Mesendoderm (in vitro differentiated cells): ENCODE results near the gene MTO1.
"Not testable (repeated sequence)": the region's sequence is repeated elsewhere in the genome, so short reads cannot be mapped to it uniquely, and the experiment has no call there.

ENCODE experiments used
- DNase-seq: peaks from one replicate; pipeline ENCODE4 v3.0.0; 2013
- H2AK5ac ChIP-seq: 2 replicates; pipeline ENCODE4 v1.6.1; 2013; ENCODE audit warnings: low read length, inconsistent platforms
- H2BK120ac ChIP-seq: 2 replicates; pipeline ENCODE4 v1.6.1; 2013; ENCODE audit warnings: low read depth, mild to moderate bottlenecking, low read length, moderate library complexity, mixed read lengths
- H2BK15ac ChIP-seq: replicated peaks from 2 replicates; pipeline ENCODE4 v1.6.1; 2013; ENCODE audit warnings: low read depth, mild to moderate bottlenecking, moderate library complexity
- H2BK5ac ChIP-seq: 2 replicates; pipeline ENCODE4 v1.6.1; 2013; ENCODE audit warnings: low read length, inconsistent platforms
- H3K18ac ChIP-seq: 2 replicates; pipeline ENCODE4 v1.6.1; 2013; ENCODE audit warnings: mild to moderate bottlenecking, low read length, mixed read lengths
- H3K23ac ChIP-seq: one replicate; pipeline ENCODE4 v1.6.1; 2013; ENCODE audit warnings: low read length
- H3K27ac ChIP-seq: 2 replicates; pipeline ENCODE4 v1.5.1; 2013; ENCODE audit warnings: low read depth, mild to moderate bottlenecking, inconsistent platforms, low read length, moderate library complexity
- H3K27me3 ChIP-seq: 2 replicates; pipeline ENCODE4 v1.6.1; 2013; ENCODE audit warnings: low read length, control low read depth, mild to moderate bottlenecking, inconsistent platforms; ENCODE audit not compliant: insufficient read depth, poor library complexity
- H3K36me3 ChIP-seq: 2 replicates; pipeline ENCODE4 v1.6.1; 2013; ENCODE audit warnings: low read length, inconsistent platforms; ENCODE audit not compliant: control insufficient read depth, insufficient read depth
- H3K4ac ChIP-seq: one replicate; pipeline ENCODE4 v1.6.1; 2013; ENCODE audit warnings: low read depth, mild to moderate bottlenecking, low read length, moderate library complexity
- H3K4me1 ChIP-seq: 2 replicates; pipeline ENCODE4 v1.6.1; 2013; ENCODE audit warnings: low read depth, low read length, inconsistent platforms; ENCODE audit not compliant: control insufficient read depth
- H3K4me2 ChIP-seq: 2 replicates; pipeline ENCODE4 v1.6.1; 2013; ENCODE audit warnings: low read length
- H3K4me3 ChIP-seq: 2 replicates; pipeline ENCODE4 v1.5.1; 2013; ENCODE audit warnings: mild to moderate bottlenecking, low read length
- H3K56ac ChIP-seq: one replicate; pipeline ENCODE4 v1.6.1; 2013; ENCODE audit warnings: low read length
- H3K79me1 ChIP-seq: 2 replicates; pipeline ENCODE4 v1.6.1; 2013; ENCODE audit warnings: low read length, inconsistent platforms
- H3K79me2 ChIP-seq: 2 replicates; pipeline ENCODE4 v1.6.1; 2013; ENCODE audit warnings: mild to moderate bottlenecking, low read length; ENCODE audit not compliant: control insufficient read depth, insufficient read depth
- H3K9ac ChIP-seq: 2 replicates; pipeline ENCODE4 v1.6.1; 2013; ENCODE audit warnings: low read length, inconsistent platforms
- H4K5ac ChIP-seq: one replicate; pipeline ENCODE4 v1.6.1; 2013; ENCODE audit warnings: low read length
- H4K8ac ChIP-seq: one replicate; pipeline ENCODE4 v1.6.1; 2013; ENCODE audit warnings: low read depth, mild to moderate bottlenecking, control low read depth, low read length, moderate library complexity
- WGBS: extraction: QIAGEN DNeasy Blood & Tissue Kit; methylation state at CpG from one replicate; pipeline ENCODE4 v1.1.7; 2013; ENCODE audit warnings: low lambda C conversion rate, missing lambda C conversion rate; ENCODE audit not compliant: insufficient coverage; ENCODE audit errors: extremely low coverage; 5-methylcytosine and 5-hydroxymethylcytosine counted together

The MTO1 gene

DNA sequence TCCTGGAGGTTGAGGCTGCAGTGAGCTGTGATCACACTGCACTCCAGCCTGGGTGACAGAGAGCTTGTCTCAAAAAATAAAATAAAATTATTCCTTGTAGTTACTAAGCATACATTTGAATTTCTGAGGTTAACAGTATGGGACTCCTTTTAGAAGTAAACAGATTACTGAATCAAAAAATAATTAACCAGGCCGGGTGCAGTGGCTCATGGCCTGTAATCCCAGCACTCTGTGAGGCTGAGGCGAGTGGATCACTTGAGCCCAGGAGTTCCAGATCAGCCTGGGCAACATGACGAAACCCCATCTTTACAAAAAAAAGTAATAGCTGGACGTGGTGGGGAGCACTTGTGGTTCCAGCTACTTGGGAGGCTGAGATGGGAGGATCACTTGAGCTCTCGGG, 81.4 kb downstream of the MTO1 start:
- DNase-seq: no peak
- no peak overlapping the region for H3K4me3 ChIP-seq
- no peak overlapping the region for H2BK15ac ChIP-seq
- no peaks in the 10 kb centered on the region for H3K79me2 ChIP-seq
- no peak overlapping the region for H2AK5ac ChIP-seq
- no peaks in the 10 kb centered on the region for H3K4me1 ChIP-seq
- H4K5ac ChIP-seq: no peak overlapping the region
- H3K27me3 ChIP-seq: no peaks in the 10 kb centered on the region
- H3K79me1 ChIP-seq: no peaks in the 10 kb centered on the region
- H3K27ac ChIP-seq: no peak overlapping the region
- no peak overlapping the region for H3K23ac ChIP-seq
- H3K36me3 ChIP-seq: no peaks in the 10 kb centered on the region
- no CpG with 5 or more reads among the region's 5 CpGs for WGBS
- H2BK5ac ChIP-seq: no peak overlapping the region
- H3K4ac ChIP-seq: no peak overlapping the region
- no peak overlapping the region for H3K4me2 ChIP-seq
- no peak overlapping the region for H2BK120ac ChIP-seq
- no peak overlapping the region for H3K9ac ChIP-seq
- H4K8ac ChIP-seq: no peak overlapping the region
- no peak overlapping the region for H3K56ac ChIP-seq
- H3K18ac ChIP-seq: no peak overlapping the region

DNA sequence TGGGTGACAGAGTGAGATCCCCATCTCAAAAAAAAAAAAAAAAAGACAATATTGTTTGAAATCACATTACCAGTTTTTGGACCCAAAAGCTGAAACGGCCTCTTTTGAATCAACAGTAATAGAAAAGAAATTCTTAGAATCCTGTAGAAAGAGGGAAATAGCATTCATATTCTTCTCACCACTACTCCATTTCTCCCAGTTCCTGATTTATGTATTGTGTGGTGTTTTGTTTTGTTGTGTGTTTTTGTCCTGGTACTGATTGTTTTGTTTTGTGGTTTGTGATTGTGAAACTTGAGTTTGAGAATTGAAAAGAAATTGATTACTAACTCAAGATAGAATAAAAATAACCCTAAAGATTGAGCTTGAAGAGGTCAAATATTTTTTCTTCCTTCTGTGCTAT, 85.5 kb downstream of the MTO1 start:
- Histone ChIP-seq H3K79me1 (no peaks in the 10 kb centered on the region), H3K79me2 (no peaks in the 10 kb centered on the region), H3K27ac (no peak overlapping the region), H2BK5ac (no peak overlapping the region), H3K4me2 (no peak overlapping the region), H3K27me3 (no peaks in the 10 kb centered on the region), H4K8ac (no peak overlapping the region), H3K36me3 (no peaks in the 10 kb centered on the region), H2BK15ac (no peak overlapping the region), H3K4me1 (no peaks in the 10 kb centered on the region), H3K4me3 (no peak overlapping the region), H2AK5ac (no peak overlapping the region), H3K18ac (no peak overlapping the region), H3K4ac (no peak overlapping the region), H2BK120ac (no peak overlapping the region), H3K9ac (no peak overlapping the region), H3K23ac (no peak overlapping the region), H3K56ac (no peak overlapping the region), H4K5ac (no peak overlapping the region)
- no peak for DNase-seq
- no CpG with 5 or more reads among the region's 1 CpG for WGBS

DNA sequence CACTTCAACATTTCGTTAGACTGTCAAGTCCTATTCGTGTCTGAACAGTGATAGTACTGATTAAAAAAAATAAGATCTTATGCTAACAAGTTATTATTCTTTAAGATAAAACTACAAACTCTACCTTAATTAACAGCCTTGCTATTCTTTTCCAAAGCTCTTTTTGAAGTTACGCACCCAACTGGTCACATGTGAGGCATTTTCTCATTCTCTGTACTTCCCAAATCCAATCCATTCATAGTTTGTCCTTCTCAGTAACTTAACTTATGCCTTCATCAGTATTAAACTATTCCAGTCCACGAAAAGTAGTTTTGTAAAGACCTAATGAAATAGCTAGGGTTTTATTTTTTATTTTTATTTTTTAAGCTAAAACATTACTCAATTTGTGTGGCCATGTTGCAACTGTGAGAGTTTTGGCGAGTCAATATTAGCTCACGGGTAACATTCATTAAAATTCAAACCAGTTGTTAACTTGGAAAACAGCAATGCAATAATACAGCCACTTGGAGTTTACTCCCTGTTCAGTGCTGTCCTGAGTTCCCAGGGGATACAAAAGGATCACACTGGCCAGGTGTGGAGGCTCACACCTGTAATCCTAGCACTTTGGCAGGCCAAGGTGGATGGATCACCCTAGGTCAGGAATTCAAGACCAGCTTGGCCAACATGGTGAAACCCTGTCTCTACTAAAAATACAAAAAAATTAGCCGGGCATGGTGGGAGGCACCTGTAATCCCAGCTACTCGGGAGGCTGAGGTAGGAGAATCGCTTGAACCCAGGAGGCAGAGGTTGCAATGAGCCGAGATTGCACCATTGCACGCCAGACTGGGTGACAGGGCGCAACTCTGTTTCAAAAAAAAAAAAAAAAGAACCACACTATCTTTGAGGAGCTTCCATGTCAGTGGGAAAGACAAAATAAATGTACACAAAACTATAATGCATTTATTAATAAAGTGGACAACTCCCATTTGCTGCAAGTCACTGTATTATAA, 87.2 kb downstream of the MTO1 start:
- Histone ChIP-seq H3K23ac (no peak overlapping the region), H4K5ac (no peak overlapping the region), H3K4me1 (no peaks in the 10 kb centered on the region), H2BK15ac (no peak overlapping the region), H3K18ac (no peak overlapping the region), H3K79me1 (no peaks in the 10 kb centered on the region), H3K27ac (no peak overlapping the region), H3K4ac (no peak overlapping the region), H3K36me3 (no peaks in the 10 kb centered on the region), H3K56ac (no peak overlapping the region), H3K4me3 (no peak overlapping the region), H4K8ac (no peak overlapping the region), H2BK120ac (no peak overlapping the region), H2BK5ac (no peak overlapping the region), H3K79me2 (no peaks in the 10 kb centered on the region), H2AK5ac (no peak overlapping the region), H3K27me3 (no peaks in the 10 kb centered on the region), H3K9ac (no peak overlapping the region), H3K4me2 (no peak overlapping the region)
- DNase-seq: no peak
- no CpG with 5 or more reads among the region's 12 CpGs for WGBS

DNA sequence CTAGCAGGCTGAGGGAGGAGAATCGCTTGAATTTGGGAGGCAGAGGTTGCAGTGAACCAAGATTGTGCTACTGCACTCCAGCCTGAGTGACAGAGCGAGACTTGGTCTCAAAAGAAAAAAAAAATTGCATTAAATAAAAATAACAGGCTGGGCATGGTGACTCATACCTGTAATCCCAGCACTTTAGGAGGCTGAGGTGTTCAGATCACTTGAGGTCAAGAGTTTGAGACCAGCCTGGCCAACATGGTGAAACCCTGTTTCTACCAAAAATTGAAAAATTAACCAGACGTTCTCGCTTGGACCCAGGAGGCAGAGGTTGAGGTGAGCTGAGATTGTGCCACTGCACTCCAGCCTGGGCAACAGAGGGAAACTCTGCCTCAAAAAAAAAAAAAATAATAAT, 89.6 kb downstream of the MTO1 start:
- DNase-seq, H3K27me3 ChIP-seq, H3K56ac ChIP-seq, H3K23ac ChIP-seq, H3K36me3 ChIP-seq, H3K79me2 ChIP-seq, H2AK5ac ChIP-seq, H3K4me3 ChIP-seq, H4K5ac ChIP-seq, H3K18ac ChIP-seq, H3K4me1 ChIP-seq, H3K4me2 ChIP-seq, H4K8ac ChIP-seq, H3K79me1 ChIP-seq, H3K27ac ChIP-seq, H3K9ac ChIP-seq, H2BK5ac ChIP-seq, H2BK120ac ChIP-seq, H2BK15ac ChIP-seq: not testable (repeated sequence)
- peak overlapping the region; percentile 70 for H3K4ac ChIP-seq
- WGBS: no CpG with 5 or more reads among the region's 4 CpGs

DNA sequence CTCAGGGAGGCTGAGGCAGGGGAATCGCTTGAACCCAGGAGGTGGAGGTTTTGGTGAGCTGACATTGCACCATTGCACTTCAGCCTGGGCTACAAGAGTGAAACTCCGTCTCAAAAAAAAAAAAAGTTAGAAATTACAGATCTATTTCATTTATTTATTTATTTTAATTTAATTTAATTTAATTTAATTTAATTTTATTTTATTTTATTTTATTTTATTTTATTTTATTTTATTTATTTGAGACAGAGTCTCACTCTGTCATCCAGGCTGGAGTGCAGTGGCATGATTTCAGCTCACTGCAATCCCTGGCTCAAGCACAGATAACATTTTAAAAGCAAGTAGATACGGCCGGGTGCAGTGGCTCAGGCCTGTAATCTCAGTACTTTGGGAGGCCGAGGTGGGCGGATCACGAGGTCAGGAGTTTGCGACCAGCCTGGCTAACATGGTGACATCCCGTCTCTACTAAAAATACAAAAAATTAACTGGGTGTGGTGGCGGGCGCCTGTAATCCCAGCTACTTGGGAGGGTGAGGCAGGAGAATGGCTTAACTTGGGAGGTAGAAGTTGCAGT, 93.9 kb downstream of the MTO1 start:
- not testable (repeated sequence) for H3K56ac ChIP-seq, H3K4me3 ChIP-seq, H3K27ac ChIP-seq, H2AK5ac ChIP-seq, H4K5ac ChIP-seq, H3K23ac ChIP-seq, H3K36me3 ChIP-seq, H3K18ac ChIP-seq, H3K4ac ChIP-seq, H2BK15ac ChIP-seq, H3K79me2 ChIP-seq, DNase-seq, H3K27me3 ChIP-seq, H2BK120ac ChIP-seq, H3K79me1 ChIP-seq, H3K9ac ChIP-seq, H3K4me2 ChIP-seq, H4K8ac ChIP-seq, H3K4me1 ChIP-seq, H2BK5ac ChIP-seq
- no CpG with 5 or more reads among the region's 11 CpGs for WGBS
